ENCODE data around the gene SLC37A2. TPM values are rescaled to one million over a fixed set of nuclear protein-coding genes. Genes with fewer than 3 reads are reported as not detected.

Gene SLC37A2
- total RNA-seq, 1 experiment from 2014 or later: 0.23 TPM

DNA sequence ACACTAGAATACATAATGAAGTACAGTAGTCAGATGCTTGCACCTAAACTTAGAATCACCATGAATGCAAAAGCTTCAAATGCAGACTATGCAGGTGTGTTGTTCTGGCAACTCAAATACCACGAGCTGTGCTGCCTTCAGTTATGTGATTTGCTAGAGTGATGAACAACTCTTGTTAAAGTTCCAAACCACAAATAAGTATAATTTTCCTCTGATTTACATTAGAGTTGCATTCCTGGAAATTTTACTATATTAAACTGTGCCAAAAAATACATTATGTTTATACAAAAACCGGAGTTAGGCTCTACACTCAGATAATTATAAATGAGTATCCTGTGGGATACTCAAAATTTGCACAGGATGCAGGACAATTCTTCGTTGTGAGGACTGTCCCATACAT lies 45.4 kb downstream of the SLC37A2 start:
- CTCF ChIA-PET: no interaction called here
- Histone ChIP-seq H3K4me3 (ENCODE audit: low read depth in 2 of 2, low read length in 2 of 2) (no peak overlapping the region), H3K9me3 (ENCODE audit: control insufficient read depth, insufficient read depth, low read depth, low read length) (peaks cover 11% of the 10 kb centered on the region; the same call in 1 of the 2 replicates), H3K36me3 (ENCODE audit: control insufficient read depth, insufficient read depth, low read length) (no peaks in the 10 kb centered on the region), H3K27me3 (ENCODE audit: control insufficient read depth, insufficient read depth, low read length) (no peaks in the 10 kb centered on the region), H3K4me1 (ENCODE audit: control insufficient read depth, insufficient read depth, low read length) (peaks cover 7% of the 10 kb centered on the region; the same call in 1 of the 2 replicates), H3K27ac (ENCODE audit: low read length) (no peak overlapping the region)
- ATAC-seq: no peak
- DNase-seq (ENCODE audit: low read depth, low spot score): no peak
- no TSS peak for BruUV-seq (replicated peaks)
- intact Hi-C loops (cut with micrococcal nuclease; ENCODE audit: unreplicated experiment) (no loop called here), in situ Hi-C loops (cut with HindIII; ENCODE audit: low pct_unique_long_range_greater_than_20kb, low sequenced_read_pairs) (no loop called here)
- POLR2A ChIA-PET: interaction anchor here (0.6 kb wide), 1 partner anchor 26 kb away, joined by 3 read pairs; no protein-coding TSS in a partner anchor
- TF ChIP-seq CTCF (IDR thresholded peaks at IDR 0.05) (no peak), TCF7L2 (IDR thresholded peaks at IDR 0.05; ENCODE audit: low read depth, low read length) (no peak), REST (IDR thresholded peaks at IDR 0.05; ENCODE audit: insufficient read depth in 1 of 2, low read depth in 2 of 2, low read length in 1 of 2) (no peak), SIN3A (IDR thresholded peaks at IDR 0.05; ENCODE audit: borderline replicate concordance, insufficient read depth, low read depth, low read length) (no peak), POLR2AphosphoS5 (IDR thresholded peaks at IDR 0.05; ENCODE audit: low read depth, low read length) (no peak)

GRCh38 chr11:125110506-125110905 lies 47.4 kb downstream of the SLC37A2 start:
- no peaks in the 10 kb centered on the region for H3K36me3 ChIP-seq (ENCODE audit: control insufficient read depth, insufficient read depth, low read length)
- no peak for TF ChIP-seq TCF7L2 (IDR thresholded peaks at IDR 0.05; ENCODE audit: low read depth, low read length)
- H3K4me1 ChIP-seq (ENCODE audit: control insufficient read depth, insufficient read depth, low read length): peaks cover 7% of the 10 kb centered on the region; the same call in 1 of the 2 replicates
- ATAC-seq: no peak
- intact Hi-C loops (cut with micrococcal nuclease; ENCODE audit: unreplicated experiment) (no loop called here), in situ Hi-C loops (cut with HindIII; ENCODE audit: low pct_unique_long_range_greater_than_20kb, low sequenced_read_pairs) (no loop called here)
- no peak for DNase-seq (ENCODE audit: low read depth, low spot score)
- no peaks in the 10 kb centered on the region for H3K27me3 ChIP-seq (ENCODE audit: control insufficient read depth, insufficient read depth, low read length)
- H3K9me3 ChIP-seq (ENCODE audit: control insufficient read depth, insufficient read depth, low read depth, low read length): peaks cover 11% of the 10 kb centered on the region; the same call in 1 of the 2 replicates
- POLR2A ChIA-PET: no interaction called here
- H3K27ac ChIP-seq (ENCODE audit: low read length): peak overlapping the region; percentile 96
- CTCF ChIA-PET: no interaction called here
- BruUV-seq (replicated peaks): no TSS peak
- peak overlapping the region; percentile 89 to 97 for H3K4me3 ChIP-seq (ENCODE audit: low read depth in 2 of 2, low read length in 2 of 2)

GRCh38 chr11:125111001-125111342 lies 47.9 kb downstream of the SLC37A2 start:
- Histone ChIP-seq H3K27me3 (ENCODE audit: control insufficient read depth, insufficient read depth, low read length) (peaks cover 2% of the 10 kb centered on the region; the same call in 1 of the 2 replicates), H3K4me1 (ENCODE audit: control insufficient read depth, insufficient read depth, low read length) (peaks cover 7% of the 10 kb centered on the region; the same call in 1 of the 2 replicates), H3K9me3 (ENCODE audit: control insufficient read depth, insufficient read depth, low read depth, low read length) (peaks cover 11% of the 10 kb centered on the region; the same call in 1 of the 2 replicates), H3K4me3 (ENCODE audit: low read depth in 2 of 2, low read length in 2 of 2) (peak overlapping the region; percentile 89 to 97), H3K36me3 (ENCODE audit: control insufficient read depth, insufficient read depth, low read length) (no peaks in the 10 kb centered on the region), H3K27ac (ENCODE audit: low read length) (peak overlapping the region; percentile 96)
- intact Hi-C loops (cut with micrococcal nuclease; ENCODE audit: unreplicated experiment) (no loop called here), in situ Hi-C loops (cut with HindIII; ENCODE audit: low pct_unique_long_range_greater_than_20kb, low sequenced_read_pairs) (no loop called here)
- DNase-seq (ENCODE audit: low read depth, low spot score) (no peak), ATAC-seq (peak; percentile 23)
- BruUV-seq (replicated peaks): TSS peak; percentile 80
- CTCF ChIA-PET: interaction anchor here (0.9 to 1.2 kb wide), 3 partner anchors 20 to 312 kb away, joined by 3 to 6 read pairs (median 3); no protein-coding TSS in a partner anchor
- TF ChIP-seq SIN3A (IDR thresholded peaks at IDR 0.05; ENCODE audit: borderline replicate concordance, insufficient read depth, low read depth, low read length) (no peak), POLR2AphosphoS5 (IDR thresholded peaks at IDR 0.05; ENCODE audit: low read depth, low read length) (no peak), REST (IDR thresholded peaks at IDR 0.05; ENCODE audit: insufficient read depth in 1 of 2, low read depth in 2 of 2, low read length in 1 of 2) (no peak), TCF7L2 (IDR thresholded peaks at IDR 0.05; ENCODE audit: low read depth, low read length) (no peak)
- POLR2A ChIA-PET: no interaction called here

Measured in Panc1 (cell line).